Activated T-helper 17 cell treated with anti-CD3 and anti-CD28 coated beads, Interleukin-2, amount 50 U/mL, for 72 hours (primary cell): Measurements from ENCODE around the gene SUSD4. TPM values are rescaled to one million over a fixed set of nuclear protein-coding genes. Genes with fewer than 3 reads are reported as not detected.
"Not testable (repeated sequence)": the region's sequence is repeated elsewhere in the genome, so short reads cannot be mapped to it uniquely, and the experiment has no call there.

Experiments
- ATAC-seq: fragments of 150-1000 bp; cut with Tn5 transposase; replicated peaks from 2 replicates; pipeline ENCODE4 v1.10.0; 2021; ENCODE audit warnings: mild to moderate bottlenecking, moderate library complexity
- H3K27ac Mint-ChIP-seq: one replicate; pipeline ENCODE4 v1.8.0; 2022; ENCODE audit warnings: mixed read lengths
- H3K27me3 Mint-ChIP-seq: one replicate; pipeline ENCODE4 v1.8.0; 2022; ENCODE audit warnings: mixed read lengths
- H3K36me3 Mint-ChIP-seq: one replicate; pipeline ENCODE4 v1.8.0; 2022; ENCODE audit warnings: low read depth, mild to moderate bottlenecking, mixed read lengths
- H3K4me1 Mint-ChIP-seq: one replicate; pipeline ENCODE4 v1.8.0; 2022; ENCODE audit warnings: mixed read lengths
- H3K4me3 Mint-ChIP-seq: one replicate; pipeline ENCODE4 v1.8.0; 2022; ENCODE audit warnings: mild to moderate bottlenecking, mixed read lengths
- H3K9me3 Mint-ChIP-seq: one replicate; pipeline ENCODE4 v1.8.0; 2022; ENCODE audit warnings: mixed read lengths
- total RNA-seq, 2 donors: library from RNA; stranded (reverse); gene quantifications; one replicate each; pipeline ENCODE4 v1.2.3, GENCODE V29; 2022

SUSD4 gene
- total RNA-seq, result under 1 TPM; 0.11 to 0.42 TPM

GRCh38 chr1:223363856-223364684, at the start of gene SUSD4:
SUSD4 (minus strand) TSS chr1:223364176; CDS start chr1:223363425, 751 bp downstream.
- Mint-ChIP-seq H3K27me3 (peaks cover 3% of the 10 kb centered on the region), H3K36me3 (no peaks in the 10 kb centered on the region), H3K4me1 (peaks cover 3% of the 10 kb centered on the region), H3K4me3 (peak within 1 kb of the TSS; percentile 71), H3K9me3 (no peaks in the 10 kb centered on the region), H3K27ac (no peak within 1 kb of the TSS)
- peak; percentile 72 for ATAC-seq

GRCh38 chr1:223413216-223413615, 49.2 kb upstream of the SUSD4 start:
- H3K27ac Mint-ChIP-seq, result no peak overlapping the region
- H3K4me3 Mint-ChIP-seq, result no peak overlapping the region
- H3K4me1 Mint-ChIP-seq, result no peaks in the 10 kb centered on the region

GRCh38 chr1:223411710-223412109, 47.7 kb upstream of the SUSD4 start:
- no peaks in the 10 kb centered on the region for H3K9me3 Mint-ChIP-seq
- no peak overlapping the region for H3K4me3 Mint-ChIP-seq
- H3K27me3 Mint-ChIP-seq, result no peaks in the 10 kb centered on the region
- no peaks in the 10 kb centered on the region for H3K36me3 Mint-ChIP-seq
- no peak for ATAC-seq
- no peaks in the 10 kb centered on the region for H3K4me1 Mint-ChIP-seq
- H3K27ac Mint-ChIP-seq, result no peak overlapping the region

More at GRCh38 chr1:223413216-223413615, 49.2 kb upstream of the SUSD4 start:
- no peaks in the 10 kb centered on the region for H3K9me3 Mint-ChIP-seq
- ATAC-seq, result no peak
- H3K36me3 Mint-ChIP-seq, result no peaks in the 10 kb centered on the region
- H3K27me3 Mint-ChIP-seq, result no peaks in the 10 kb centered on the region

- H3K9me3 Mint-ChIP-seq, result no peaks in the 10 kb centered on the region
- H3K27me3 Mint-ChIP-seq, result no peaks in the 10 kb centered on the region
- ATAC-seq, result no peak
Measured at GRCh38 chr1:223411309-223411708, 47.3 kb upstream of the SUSD4 start.

DNA sequence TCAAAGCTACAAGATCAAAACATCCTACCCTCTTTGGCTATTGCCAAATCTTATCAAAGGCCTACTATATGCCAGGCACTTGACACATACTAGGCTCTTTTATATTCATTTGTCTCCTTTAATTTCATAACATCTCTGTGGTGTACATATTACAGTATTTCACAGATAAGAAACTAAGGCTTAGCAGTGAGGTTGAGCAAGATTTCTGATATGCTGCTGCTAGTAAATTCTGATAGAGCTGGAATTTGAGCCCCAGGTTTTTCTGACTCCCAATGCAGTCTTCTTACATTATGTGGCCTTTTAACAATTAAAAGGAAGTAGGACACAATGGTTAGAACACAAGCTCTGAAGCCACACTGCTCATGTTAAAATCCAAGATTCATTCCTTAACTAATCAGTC, 46.1 kb upstream of the SUSD4 start:
- H3K9me3 Mint-ChIP-seq, result no peaks in the 10 kb centered on the region
- H3K4me3 Mint-ChIP-seq, result no peak overlapping the region
- no peaks in the 10 kb centered on the region for H3K4me1 Mint-ChIP-seq
- no peak for ATAC-seq
- no peak overlapping the region for H3K27ac Mint-ChIP-seq
- H3K36me3 Mint-ChIP-seq, result no peaks in the 10 kb centered on the region
- no peaks in the 10 kb centered on the region for H3K27me3 Mint-ChIP-seq

More at GRCh38 chr1:223411309-223411708, 47.3 kb upstream of the SUSD4 start:
- Mint-ChIP-seq H3K36me3 (no peaks in the 10 kb centered on the region), H3K4me3 (no peak overlapping the region), H3K27ac (no peak overlapping the region), H3K4me1 (no peaks in the 10 kb centered on the region)

DNA sequence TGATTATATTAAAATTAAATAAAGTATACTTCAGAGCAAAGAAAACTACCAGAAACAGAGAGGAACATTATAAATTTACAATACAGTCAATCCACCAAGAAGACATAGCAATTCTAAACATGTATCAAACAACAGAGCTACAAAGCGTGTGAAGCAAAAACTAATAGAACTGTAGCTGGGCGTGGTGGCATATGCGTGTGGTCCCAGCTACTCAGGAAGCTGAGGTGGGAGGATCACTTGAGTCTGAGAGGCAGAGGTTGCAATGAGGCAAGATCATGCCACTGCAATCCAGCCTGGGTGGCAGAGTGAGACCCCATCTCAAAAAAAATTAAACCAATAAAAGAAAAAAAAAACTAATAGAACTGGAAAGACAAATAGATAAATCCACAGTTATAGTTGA, 41.5 kb upstream of the SUSD4 start:
- Mint-ChIP-seq H3K36me3 (no peaks in the 10 kb centered on the region), H3K27me3 (no peaks in the 10 kb centered on the region), H3K27ac (no peak overlapping the region), H3K4me1 (peaks cover 19% of the 10 kb centered on the region), H3K4me3 (no peak overlapping the region), H3K9me3 (peaks cover 9% of the 10 kb centered on the region)
- ATAC-seq, result no peak

GRCh38 chr1:223403184-223403815, 39.3 kb upstream of the SUSD4 start:
- Mint-ChIP-seq H3K4me1 (peaks cover 19% of the 10 kb centered on the region), H3K9me3 (peaks cover 9% of the 10 kb centered on the region), H3K27me3 (no peaks in the 10 kb centered on the region), H3K4me3 (peak overlapping the region; percentile 18), H3K36me3 (no peaks in the 10 kb centered on the region), H3K27ac (peak overlapping the region; percentile 75)
- no peak for ATAC-seq

DNA sequence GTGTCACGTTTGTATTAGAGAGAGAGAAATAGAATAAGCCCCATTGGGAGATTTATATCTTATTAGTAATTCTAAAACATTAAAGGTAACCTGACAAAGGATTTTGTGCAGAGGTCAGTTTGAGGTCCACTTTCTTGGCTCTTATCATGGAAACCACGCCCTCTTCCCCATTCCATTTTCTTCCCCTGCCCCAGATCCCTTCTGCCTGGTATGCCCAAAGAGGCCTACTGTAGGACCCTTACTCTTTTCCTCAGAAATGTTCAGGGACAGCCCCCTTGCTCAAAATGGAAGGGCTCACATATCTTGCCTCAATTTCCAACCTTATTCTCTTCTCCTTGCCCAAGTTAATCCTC, 38.8 kb upstream of the SUSD4 start:
- peaks cover 9% of the 10 kb centered on the region for H3K9me3 Mint-ChIP-seq
- H3K27me3 Mint-ChIP-seq, result no peaks in the 10 kb centered on the region
- peaks cover 19% of the 10 kb centered on the region for H3K4me1 Mint-ChIP-seq
- H3K27ac Mint-ChIP-seq, result peak overlapping the region; percentile 75
- H3K36me3 Mint-ChIP-seq, result no peaks in the 10 kb centered on the region
- peak overlapping the region; percentile 18 for H3K4me3 Mint-ChIP-seq
- ATAC-seq, result no peak

DNA sequence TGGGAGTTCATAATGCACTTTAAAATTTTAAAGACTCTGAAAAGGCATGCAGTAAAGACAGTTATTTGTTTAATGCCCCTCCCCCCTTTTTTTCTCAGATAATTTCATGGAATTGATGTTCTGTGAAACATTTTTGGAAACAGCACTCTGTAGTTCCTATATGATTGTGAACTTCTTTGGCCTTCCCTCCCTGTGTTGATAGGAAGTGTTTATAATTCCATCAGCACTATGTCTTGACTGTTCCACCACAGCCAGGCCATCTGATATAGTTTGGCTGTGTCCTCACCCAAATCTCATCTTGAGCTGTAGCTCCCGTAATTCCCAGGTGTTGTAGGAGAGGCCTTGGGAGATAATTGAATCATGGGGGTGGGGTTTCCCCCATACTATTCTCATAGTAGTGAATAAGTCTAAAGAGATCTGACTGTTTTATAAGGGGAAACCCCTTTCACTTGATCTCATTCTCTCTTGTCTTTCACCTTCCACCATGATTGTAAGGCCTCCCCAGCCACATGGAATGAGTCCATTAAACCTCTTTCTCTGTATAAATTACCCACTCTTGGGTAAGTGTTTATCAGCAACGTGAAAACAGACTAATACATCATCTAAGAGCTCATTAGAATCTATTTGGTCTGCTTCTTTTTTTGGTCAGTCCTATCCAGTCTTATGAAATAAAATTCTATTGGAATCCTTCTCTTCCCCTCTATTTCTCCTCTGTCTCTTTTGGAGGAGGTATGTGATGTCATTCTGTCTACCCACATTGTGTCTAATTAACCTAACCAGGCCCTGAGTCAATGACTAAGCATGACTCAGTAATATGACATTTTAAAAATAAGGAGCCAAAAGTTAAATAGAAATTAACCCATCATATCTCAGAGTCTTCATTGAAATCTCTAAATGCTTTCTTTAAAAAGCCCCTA, 38.2 kb upstream of the SUSD4 start:
- H3K4me3 Mint-ChIP-seq, result peak overlapping the region; percentile 18
- H3K9me3 Mint-ChIP-seq, result peaks cover 9% of the 10 kb centered on the region
- peak; percentile 97 for ATAC-seq
- peaks cover 19% of the 10 kb centered on the region for H3K4me1 Mint-ChIP-seq
- H3K36me3 Mint-ChIP-seq, result no peaks in the 10 kb centered on the region
- no peaks in the 10 kb centered on the region for H3K27me3 Mint-ChIP-seq
- H3K27ac Mint-ChIP-seq, result peak overlapping the region; percentile 75

GRCh38 chr1:223399393-223399792, 35.4 kb upstream of the SUSD4 start:
- not testable (repeated sequence) for H3K9me3 Mint-ChIP-seq, H3K27ac Mint-ChIP-seq, H3K27me3 Mint-ChIP-seq, H3K36me3 Mint-ChIP-seq, ATAC-seq, H3K4me3 Mint-ChIP-seq
- peaks cover 19% of the 10 kb centered on the region for H3K4me1 Mint-ChIP-seq

DNA sequence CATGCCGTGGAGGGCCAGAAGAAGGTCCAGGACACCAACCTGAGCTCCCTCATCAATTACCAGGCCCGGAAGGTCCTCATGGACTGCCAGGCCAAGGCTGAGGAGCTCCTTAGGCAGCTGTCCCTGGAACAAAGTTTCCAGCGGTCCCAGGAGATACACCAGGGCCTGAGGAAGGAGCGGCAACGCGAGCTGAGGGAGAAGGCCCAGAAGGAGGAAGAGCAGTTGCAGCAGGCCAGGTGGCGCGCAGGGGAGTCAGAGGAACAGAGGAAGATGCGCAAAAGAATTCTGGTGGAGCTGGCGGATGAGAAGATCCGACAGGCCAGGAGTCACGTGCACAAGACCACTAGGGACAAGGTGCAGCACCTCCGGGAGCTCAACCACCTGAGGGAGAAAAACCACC, 30.7 kb upstream of the SUSD4 start:
- Mint-ChIP-seq H3K9me3 (no peaks in the 10 kb centered on the region), H3K27ac (no peak overlapping the region), H3K4me1 (no peaks in the 10 kb centered on the region), H3K27me3 (peaks cover 18% of the 10 kb centered on the region), H3K4me3 (no peak overlapping the region), H3K36me3 (no peaks in the 10 kb centered on the region)
- no peak for ATAC-seq

DNA sequence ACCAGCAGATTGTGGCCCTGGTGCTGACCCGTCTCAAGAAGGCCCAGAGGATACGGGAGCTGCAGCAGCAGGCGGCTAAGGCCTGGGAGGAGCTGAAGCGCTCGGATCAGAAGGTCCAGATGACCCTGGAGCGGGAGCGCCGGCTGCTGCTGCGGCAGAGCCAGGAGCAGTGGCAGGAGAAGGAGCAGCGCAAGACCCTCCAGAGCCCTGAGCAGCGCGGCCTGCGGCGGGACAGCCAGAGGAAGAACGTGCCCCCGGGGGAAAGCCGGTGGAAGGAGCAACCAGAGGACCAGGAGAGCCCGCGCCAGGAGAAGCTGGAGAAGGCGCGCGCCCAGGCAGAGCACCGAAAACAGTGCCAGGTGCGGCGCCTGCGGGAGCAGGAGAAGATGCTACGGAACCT, 30.3 kb upstream of the SUSD4 start:
- ATAC-seq, result no peak
- Mint-ChIP-seq H3K27ac (no peak overlapping the region), H3K9me3 (no peaks in the 10 kb centered on the region), H3K4me3 (no peak overlapping the region), H3K36me3 (no peaks in the 10 kb centered on the region), H3K4me1 (no peaks in the 10 kb centered on the region), H3K27me3 (peaks cover 18% of the 10 kb centered on the region)

GRCh38 chr1:223393275-223394214, 29.6 kb upstream of the SUSD4 start, which contains the start of gene CCDC185:
CCDC185 (plus strand) TSS chr1:223393415; CDS start chr1:223393476, 61 bp downstream.
- peak; percentile 24 for ATAC-seq
- no peaks in the 10 kb centered on the region for H3K9me3 Mint-ChIP-seq
- no peak within 1 kb of the TSS for H3K4me3 Mint-ChIP-seq
- peaks cover 18% of the 10 kb centered on the region for H3K27me3 Mint-ChIP-seq
- no peaks in the 10 kb centered on the region for H3K4me1 Mint-ChIP-seq
- H3K36me3 Mint-ChIP-seq, result no peaks in the 10 kb centered on the region
- H3K27ac Mint-ChIP-seq, result no peak within 1 kb of the TSS
